Central memory CD8-positive, alpha-beta T cell (primary cell): ENCODE results near the gene HNRNPUL1.
A peak's percentile ranks its signal among the peaks of the same experiment; 100 is the strongest.

Source experiments
- ATAC-seq: fragments of 150-1000 bp; cut with Tn5 transposase; replicated peaks from 2 replicates; pipeline ENCODE4 v1.10.0; 2022; ENCODE audit warnings: mild to moderate bottlenecking, moderate FRiP score, moderate number of reproducible peaks; ENCODE audit not compliant: poor library complexity, severe bottlenecking; ENCODE audit errors: extremely low read depth
- DNase-seq, 2 donors: peaks; one replicate each; pipeline ENCODE4 v3.0.0; 2021; ENCODE audit warnings: low spot score in 2 of 2
- H3K27ac Mint-ChIP-seq: one replicate; pipeline ENCODE4 v1.8.0; 2022; ENCODE audit warnings: low read depth, mild to moderate bottlenecking, moderate library complexity, mixed read lengths
- H3K27me3 Mint-ChIP-seq: one replicate; pipeline ENCODE4 v1.8.0; 2022; ENCODE audit warnings: mixed read lengths
- H3K36me3 Mint-ChIP-seq: one replicate; pipeline ENCODE4 v1.8.0; 2022; ENCODE audit warnings: mild to moderate bottlenecking, moderate library complexity, mixed read lengths; ENCODE audit not compliant: insufficient read depth
- H3K4me1 Mint-ChIP-seq: one replicate; pipeline ENCODE4 v1.8.0; 2022; ENCODE audit warnings: mixed read lengths
- H3K4me3 Mint-ChIP-seq: one replicate; pipeline ENCODE4 v1.8.0; 2022; ENCODE audit warnings: mild to moderate bottlenecking, moderate library complexity, mixed read lengths
- H3K9me3 Mint-ChIP-seq: one replicate; pipeline ENCODE4 v1.8.0; 2022; ENCODE audit warnings: mixed read lengths

The HNRNPUL1 gene

GRCh38 chr19:41241859-41242258 is 22.3 kb upstream of the HNRNPUL1 start:
- Mint-ChIP-seq H3K4me1 (no peaks in the 10 kb centered on the region), H3K9me3 (no peaks in the 10 kb centered on the region)

GRCh38 chr19:41244117-41244516 is 20.1 kb upstream of the HNRNPUL1 start:
- Mint-ChIP-seq H3K4me3 (no peak overlapping the region), H3K27ac (no peak overlapping the region), H3K4me1 (no peaks in the 10 kb centered on the region), H3K27me3 (peaks cover 16% of the 10 kb centered on the region), H3K36me3 (no peaks in the 10 kb centered on the region), H3K9me3 (no peaks in the 10 kb centered on the region)
- ATAC-seq (no peak), DNase-seq (no peak)

More at GRCh38 chr19:41241859-41242258, 22.3 kb upstream of the HNRNPUL1 start:
- Mint-ChIP-seq H3K36me3 (peaks cover 1% of the 10 kb centered on the region), H3K27me3 (peaks cover 12% of the 10 kb centered on the region), H3K27ac (no peak overlapping the region), H3K4me3 (no peak overlapping the region)
- DNase-seq, result no peak
- no peak for ATAC-seq

GRCh38 chr19:41245843-41246242 is 18.3 kb upstream of the HNRNPUL1 start:
- H3K36me3 Mint-ChIP-seq, result no peaks in the 10 kb centered on the region
- DNase-seq, result no peak
- no peaks in the 10 kb centered on the region for H3K9me3 Mint-ChIP-seq
- ATAC-seq, result no peak
- H3K4me3 Mint-ChIP-seq, result no peak overlapping the region
- H3K27ac Mint-ChIP-seq, result no peak overlapping the region
- H3K27me3 Mint-ChIP-seq, result peaks cover 8% of the 10 kb centered on the region
- H3K4me1 Mint-ChIP-seq, result no peaks in the 10 kb centered on the region

GRCh38 chr19:41248895-41249294 is 15.3 kb upstream of the HNRNPUL1 start:
- Mint-ChIP-seq H3K36me3 (no peaks in the 10 kb centered on the region), H3K27me3 (peaks cover 24% of the 10 kb centered on the region), H3K4me3 (no peak overlapping the region), H3K27ac (no peak overlapping the region), H3K9me3 (no peaks in the 10 kb centered on the region), H3K4me1 (no peaks in the 10 kb centered on the region)
- ATAC-seq (no peak), DNase-seq (no peak)

GRCh38 chr19:41249707-41250423 is 14.3 kb upstream of the HNRNPUL1 start:
- Mint-ChIP-seq H3K36me3 (no peaks in the 10 kb centered on the region), H3K9me3 (no peaks in the 10 kb centered on the region), H3K27me3 (peaks cover 24% of the 10 kb centered on the region), H3K4me3 (no peak overlapping the region), H3K27ac (no peak overlapping the region), H3K4me1 (no peaks in the 10 kb centered on the region)
- DNase-seq, result no peak
- no peak for ATAC-seq

GRCh38 chr19:41253660-41254059 is 10.5 kb upstream of the HNRNPUL1 start:
- Mint-ChIP-seq H3K27ac (no peak overlapping the region), H3K27me3 (peaks cover 20% of the 10 kb centered on the region), H3K9me3 (no peaks in the 10 kb centered on the region), H3K4me3 (no peak overlapping the region), H3K36me3 (peaks cover 2% of the 10 kb centered on the region), H3K4me1 (no peaks in the 10 kb centered on the region)
- no peak for ATAC-seq
- DNase-seq, result no peak

GRCh38 chr19:41255171-41255570 is 9.0 kb upstream of the HNRNPUL1 start:
- no peak overlapping the region for H3K4me3 Mint-ChIP-seq

GRCh38 chr19:41261474-41262190 is 2.5 kb upstream of the HNRNPUL1 start:
- H3K27ac Mint-ChIP-seq, result peak overlapping the region; percentile 100
- no peaks in the 10 kb centered on the region for H3K9me3 Mint-ChIP-seq
- DNase-seq, result no peak
- peaks cover 30% of the 10 kb centered on the region for H3K36me3 Mint-ChIP-seq
- H3K4me1 Mint-ChIP-seq, result peaks cover 40% of the 10 kb centered on the region
- ATAC-seq, result no peak
- H3K27me3 Mint-ChIP-seq, result no peaks in the 10 kb centered on the region
- H3K4me3 Mint-ChIP-seq, result peak overlapping the region; percentile 97

More at GRCh38 chr19:41255171-41255570, 9.0 kb upstream of the HNRNPUL1 start:
- ATAC-seq, result no peak
- Mint-ChIP-seq H3K27me3 (peaks cover 16% of the 10 kb centered on the region), H3K36me3 (peaks cover 2% of the 10 kb centered on the region), H3K9me3 (no peaks in the 10 kb centered on the region), H3K4me1 (no peaks in the 10 kb centered on the region), H3K27ac (no peak overlapping the region)
- no peak for DNase-seq

GRCh38 chr19:41263042-41263849 is 926 bp upstream of the HNRNPUL1 start:
- no peaks in the 10 kb centered on the region for H3K27me3 Mint-ChIP-seq
- H3K27ac Mint-ChIP-seq, result peak overlapping the region; percentile 100
- peak; percentile 55 for ATAC-seq
- DNase-seq, result peak; percentile 79 to 92
- no peaks in the 10 kb centered on the region for H3K9me3 Mint-ChIP-seq
- peak overlapping the region; percentile 97 for H3K4me3 Mint-ChIP-seq
- H3K36me3 Mint-ChIP-seq, result peaks cover 40% of the 10 kb centered on the region
- peaks cover 54% of the 10 kb centered on the region for H3K4me1 Mint-ChIP-seq

- Mint-ChIP-seq H3K4me1 (peaks cover 54% of the 10 kb centered on the region), H3K36me3 (peaks cover 50% of the 10 kb centered on the region)
- DNase-seq, result peak in 1 of 2 donors; percentile 24
Measured at GRCh38 chr19:41264581-41265394, 616 bp downstream of the HNRNPUL1 start.

GRCh38 chr19:41265395-41266153 is 1.4 kb downstream of the HNRNPUL1 start:
- Mint-ChIP-seq H3K4me3 (peak overlapping the region; percentile 97), H3K27ac (peak overlapping the region; percentile 100), H3K36me3 (peaks cover 55% of the 10 kb centered on the region), H3K9me3 (no peaks in the 10 kb centered on the region), H3K4me1 (peaks cover 54% of the 10 kb centered on the region), H3K27me3 (no peaks in the 10 kb centered on the region)
- ATAC-seq, result no peak
- no peak for DNase-seq

More at GRCh38 chr19:41264581-41265394, 616 bp downstream of the HNRNPUL1 start:
- Mint-ChIP-seq H3K27me3 (no peaks in the 10 kb centered on the region), H3K9me3 (no peaks in the 10 kb centered on the region), H3K27ac (peak overlapping the region; percentile 100), H3K4me3 (peak overlapping the region; percentile 97)
- no peak for ATAC-seq
